Hematopoietic multipotent progenitor cell treated with erythropoietin and hydrocortisone succinate and interleukin-3 and kit ligand, for 8 days (in vitro differentiated cells): Measurements from ENCODE around the gene HS2ST1.
"Not testable (repeated sequence)": the region's sequence is repeated elsewhere in the genome, so short reads cannot be mapped to it uniquely, and the experiment has no call there.

ENCODE experiments used
- DNase-seq: peaks from one replicate; pipeline ENCODE4 v3.0.0-alpha.2; 2015

Gene HS2ST1

GRCh38 chr1:87028576-87028975 lies 114.1 kb downstream of the HS2ST1 start:
- no peak for DNase-seq

DNA sequence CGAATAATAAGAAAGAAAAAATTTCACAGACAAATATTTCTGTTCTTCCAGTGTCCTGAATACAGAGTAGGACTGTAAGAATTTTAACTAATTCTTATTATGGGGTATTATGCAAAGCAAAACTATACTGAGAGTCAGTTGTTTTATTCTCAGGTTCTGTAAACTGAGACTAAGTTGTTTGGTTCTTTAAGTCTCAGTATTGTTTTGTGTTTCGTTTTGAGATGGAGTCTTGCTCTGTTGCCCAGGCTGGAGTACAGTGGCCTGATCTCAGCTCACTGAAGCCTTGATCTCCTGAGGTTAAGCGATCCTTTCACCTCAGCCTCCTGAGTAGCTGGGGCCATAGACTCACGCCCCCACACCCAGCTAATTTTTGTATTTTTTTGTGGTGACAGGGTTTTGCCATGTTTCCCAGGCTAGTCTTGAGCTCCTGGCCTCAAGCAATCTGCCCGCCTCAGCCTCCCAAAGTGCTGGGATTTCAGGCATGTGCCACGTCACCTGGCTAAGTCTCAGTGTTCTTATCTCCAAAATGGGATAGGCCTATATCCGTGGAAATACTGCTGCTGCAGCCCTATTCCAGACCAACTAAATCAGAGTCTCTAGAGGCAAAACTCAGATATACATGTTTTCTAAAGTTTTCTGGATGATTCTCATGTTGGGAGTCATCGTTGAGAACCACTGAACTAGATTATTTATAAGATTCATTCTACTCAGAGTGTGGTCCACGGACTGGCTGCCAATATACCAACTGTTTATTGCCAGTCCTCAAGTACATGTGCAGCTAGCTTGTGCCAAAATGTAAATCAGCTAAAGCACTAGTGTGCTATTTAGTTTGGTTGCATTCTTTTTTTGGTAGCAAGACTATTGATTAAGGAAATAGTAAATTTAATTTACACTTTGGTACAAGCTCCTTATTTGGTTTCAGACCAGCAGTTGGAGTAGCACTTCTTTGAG lies 116.6 kb downstream of the HS2ST1 start:
- DNase-seq: no peak

GRCh38 chr1:87034351-87034750 lies 119.9 kb downstream of the HS2ST1 start:
- DNase-seq: no peak

GRCh38 chr1:87039096-87039495 lies 124.7 kb downstream of the HS2ST1 start:
- DNase-seq: no peak

GRCh38 chr1:87042111-87042811 lies 127.8 kb downstream of the HS2ST1 start:
- peak; percentile 46 for DNase-seq

- no peak for DNase-seq
Observed at GRCh38 chr1:87044424-87044823, 130.0 kb downstream of the HS2ST1 start.

- DNase-seq: no peak
Observed at GRCh38 chr1:87044840-87045239, 130.4 kb downstream of the HS2ST1 start.

DNA sequence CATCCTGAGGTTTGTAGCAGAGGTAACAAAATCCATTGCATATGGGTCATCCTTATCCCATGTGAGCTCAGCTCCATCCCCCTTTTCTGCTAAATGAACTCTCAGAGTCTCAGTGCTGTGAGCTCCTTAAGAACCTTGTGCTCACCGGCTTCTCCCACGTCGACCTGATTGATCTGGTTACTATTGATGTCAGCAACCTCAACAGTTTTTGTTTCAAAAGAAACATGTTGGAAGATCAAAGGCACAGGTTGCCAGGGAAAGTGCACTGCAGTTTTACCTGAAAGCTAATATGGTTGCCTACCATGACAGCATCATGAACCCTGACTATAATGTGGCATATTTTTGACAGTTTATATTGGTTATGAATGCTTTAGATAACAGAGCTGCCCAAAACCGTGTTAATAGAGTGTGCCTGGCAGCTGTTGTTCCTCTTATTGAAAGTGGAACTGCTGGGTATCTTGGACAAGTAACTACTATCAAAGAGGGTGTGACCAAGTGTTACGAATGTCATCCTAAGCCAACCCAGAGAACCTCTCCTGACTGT lies 131.4 kb downstream of the HS2ST1 start:
- peak; percentile 52 for DNase-seq

- DNase-seq: no peak
Observed at GRCh38 chr1:87046951-87047350, 132.5 kb downstream of the HS2ST1 start.

DNA sequence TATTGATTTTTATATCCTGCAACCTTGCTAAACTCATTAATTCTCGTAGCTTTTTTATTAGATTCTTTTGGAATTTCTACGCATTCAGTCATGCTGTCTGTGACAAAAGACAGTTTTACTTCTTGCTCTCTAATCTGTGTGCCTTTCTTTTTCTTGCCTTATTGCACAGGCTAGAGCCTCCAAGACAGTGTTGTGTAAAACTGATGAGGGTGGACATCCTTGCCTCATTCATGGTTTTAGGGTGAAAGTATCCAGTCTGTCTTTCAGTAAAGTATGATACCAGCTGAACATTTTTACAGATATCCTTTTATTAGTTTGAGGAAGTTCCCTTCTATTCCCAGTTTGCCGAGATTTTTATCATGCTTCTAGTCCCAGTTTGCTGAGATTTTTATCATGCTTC lies 133.8 kb downstream of the HS2ST1 start:
- no peak for DNase-seq

GRCh38 chr1:87051965-87052364 lies 137.5 kb downstream of the HS2ST1 start:
- DNase-seq: no peak

DNA sequence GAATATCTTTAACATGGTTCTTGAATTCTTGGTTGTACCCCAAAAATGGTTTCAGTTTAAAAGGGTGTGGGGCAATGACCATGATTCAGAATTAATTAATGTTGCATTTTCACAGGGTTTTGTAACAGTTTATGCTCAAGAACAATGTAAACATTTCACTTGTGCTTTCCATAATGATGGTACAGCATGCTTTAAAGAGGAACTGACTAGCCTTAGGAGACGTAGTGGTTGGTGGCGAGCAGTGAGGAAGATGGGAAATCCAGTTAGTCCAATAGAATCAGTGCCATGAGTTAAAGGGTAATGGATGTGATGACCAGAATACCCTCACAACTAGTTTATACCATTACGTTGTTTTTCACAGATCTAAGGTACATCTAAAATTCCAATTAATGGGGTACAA lies 138.0 kb downstream of the HS2ST1 start:
- no peak for DNase-seq

DNA sequence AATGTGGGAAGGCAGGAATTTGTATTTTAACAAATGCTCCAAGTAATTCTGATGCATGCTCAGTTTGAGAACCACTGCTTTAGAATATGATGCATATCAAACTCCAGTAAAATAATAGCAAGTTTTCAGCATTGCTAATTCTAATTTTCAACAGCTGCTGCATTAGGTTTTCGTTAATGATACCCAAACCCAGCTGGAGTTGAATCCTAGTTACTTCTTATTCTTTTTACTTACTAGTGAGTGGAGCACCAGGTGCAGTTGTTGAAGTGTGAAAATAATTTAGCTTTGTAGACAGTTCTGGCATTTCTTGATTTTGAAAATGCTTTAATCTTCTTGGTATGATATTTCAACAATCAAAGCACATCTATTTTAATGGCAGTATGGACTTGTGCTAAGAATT lies 138.5 kb downstream of the HS2ST1 start:
- no peak for DNase-seq

- no peak for DNase-seq
Observed at GRCh38 chr1:87053446-87053845, 139.0 kb downstream of the HS2ST1 start.

DNA sequence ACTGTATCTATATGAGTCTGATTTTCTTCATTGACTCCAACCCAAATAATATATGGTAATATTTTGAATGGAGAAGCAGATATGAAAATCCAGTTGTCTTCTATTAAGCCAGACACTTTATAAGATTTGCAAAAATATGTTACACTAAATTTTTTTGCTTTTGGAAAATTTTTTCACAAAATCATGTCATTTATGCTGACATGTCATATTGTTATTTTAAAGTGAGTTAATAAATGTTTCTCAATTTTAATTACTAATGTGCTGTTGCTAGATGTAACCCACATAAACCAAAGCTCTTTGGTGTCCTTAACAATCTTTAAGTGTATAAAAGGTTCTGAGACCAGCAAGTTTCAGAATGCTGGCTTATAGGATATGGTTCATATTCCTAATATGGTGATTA lies 142.5 kb downstream of the HS2ST1 start:
- DNase-seq: no peak

DNA sequence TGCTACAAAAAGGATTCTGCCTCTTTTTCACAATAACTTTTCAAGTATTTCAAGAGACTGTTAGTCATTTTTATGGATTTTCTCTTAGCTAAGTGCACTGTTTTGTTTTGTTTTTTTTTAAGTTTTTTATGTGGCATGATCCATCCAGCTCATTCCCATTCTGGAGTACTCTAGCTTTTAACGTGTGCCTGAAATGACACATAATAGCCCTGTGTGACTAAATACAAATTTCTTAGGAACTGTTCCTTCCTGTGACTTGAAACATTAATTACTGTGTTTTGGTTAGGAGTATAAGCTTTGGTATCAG lies 143.9 kb downstream of the HS2ST1 start:
- DNase-seq: no peak

GRCh38 chr1:87061742-87062156 lies 147.3 kb downstream of the HS2ST1 start:
- no peak for DNase-seq

GRCh38 chr1:87062687-87063086 lies 148.3 kb downstream of the HS2ST1 start:
- no peak for DNase-seq

DNA sequence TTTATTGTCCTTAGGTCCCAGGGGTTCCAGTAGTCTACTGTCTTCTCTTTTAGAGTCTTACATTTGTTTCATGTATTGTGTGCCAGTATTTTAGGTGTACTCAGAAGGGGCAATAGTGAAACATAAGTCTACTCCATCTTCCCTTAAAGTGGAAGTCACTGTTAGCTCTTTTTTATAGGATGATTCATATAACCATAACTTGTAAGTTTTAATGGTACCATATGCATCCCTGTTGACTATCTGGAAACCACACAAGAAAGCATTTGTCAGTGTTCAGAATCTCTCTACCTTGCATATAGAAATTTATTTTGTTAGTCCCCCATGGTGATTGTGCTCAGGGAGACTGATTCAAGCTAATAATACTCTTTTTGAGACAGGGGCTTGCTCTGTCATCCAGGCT lies 149.9 kb downstream of the HS2ST1 start:
- DNase-seq: no peak

GRCh38 chr1:87064986-87065385 lies 150.6 kb downstream of the HS2ST1 start:
- DNase-seq: no peak

GRCh38 chr1:87066708-87067107 lies 152.3 kb downstream of the HS2ST1 start:
- DNase-seq: not testable (repeated sequence)

- DNase-seq: no peak
Observed at GRCh38 chr1:87072411-87072810, 158.0 kb downstream of the HS2ST1 start.

DNA sequence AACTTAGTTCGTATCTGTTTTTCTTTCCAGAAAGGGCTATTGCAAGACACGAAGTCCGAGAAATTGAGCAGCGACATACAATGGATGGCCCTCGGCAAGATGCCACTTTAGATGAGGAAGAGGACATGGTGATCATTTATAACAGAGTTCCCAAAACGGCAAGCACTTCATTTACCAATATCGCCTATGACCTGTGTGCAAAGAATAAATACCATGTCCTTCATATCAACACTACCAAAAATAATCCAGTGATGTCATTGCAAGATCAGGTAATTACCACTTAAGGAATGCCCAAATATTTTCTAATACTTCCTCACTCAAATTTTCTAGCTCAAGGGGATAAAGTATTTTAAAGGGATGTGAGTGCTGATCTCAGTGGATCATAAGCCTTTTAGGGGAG lies 158.5 kb downstream of the HS2ST1 start:
- no peak for DNase-seq
